WTC11 (cell line): Measurements from ENCODE around the gene TMEM269. TPM values are rescaled to one million over a fixed set of nuclear protein-coding genes. Genes with fewer than 3 reads are reported as not detected.
A peak's percentile ranks its signal among the peaks of the same experiment; 100 is the strongest.

Experiments
- ATAC-seq: fragments of 200-7000 bp; cut with Tn5 transposase; 2 replicates; pipeline ENCODE4 v1.10.0; 2021; ENCODE audit warnings: mild to moderate bottlenecking, moderate library complexity
- CTCF ChIA-PET: fragments of 300-600 bp; sonication (Branson Sonifier 250); formaldehyde crosslinking; loops from one replicate; lab custom pipeline; 2021; ENCODE audit warnings: antibody characterized with exemption; lab: Charles Lee
- POLR2A ChIA-PET: fragments of 350-600 bp; sonication (Branson Sonifier 250); formaldehyde crosslinking; loops from one replicate; lab custom pipeline; 2021; ENCODE audit warnings: antibody characterized with exemption; lab: Charles Lee
- DNase-seq: peaks from one replicate; pipeline ENCODE4 v3.0.0; 2021; ENCODE audit warnings: low spot score
- H3K27ac Mint-ChIP-seq: 2 replicates; pipeline ENCODE4 v1.8.0; 2021; ENCODE audit warnings: mixed read lengths
- H3K27me3 Mint-ChIP-seq: 2 replicates; pipeline ENCODE4 v1.8.0; 2021; ENCODE audit warnings: low read depth, mild to moderate bottlenecking, moderate library complexity, mixed read lengths
- H3K36me3 Mint-ChIP-seq: 2 replicates; pipeline ENCODE4 v1.8.0; 2021; ENCODE audit warnings: mixed read lengths
- H3K4me1 Mint-ChIP-seq: 2 replicates; pipeline ENCODE4 v1.8.0; 2022; ENCODE audit warnings: mixed read lengths
- H3K4me3 Mint-ChIP-seq: 2 replicates; pipeline ENCODE4 v1.8.0; 2021; ENCODE audit warnings: mild to moderate bottlenecking, moderate library complexity, mixed read lengths
- H3K9me3 Mint-ChIP-seq: 2 replicates; pipeline ENCODE4 v1.8.0; 2021; ENCODE audit warnings: mixed read lengths
- E2F1 ChIP-seq: sonication (generic); formaldehyde crosslinking; IDR thresholded peaks from 2 replicates; pipeline ENCODE4 v1.8.0; 2022; ENCODE audit warnings: mild to moderate bottlenecking, missing genetic modification reagents
- ETV6 ChIP-seq: sonication (generic); formaldehyde crosslinking; IDR thresholded peaks from 2 replicates; pipeline ENCODE4 v1.8.1; 2022; ENCODE audit warnings: mild to moderate bottlenecking, missing genetic modification reagents
- FOXP4 ChIP-seq: sonication (generic); formaldehyde crosslinking; IDR thresholded peaks from 2 replicates; pipeline ENCODE4 v1.8.0; 2022; ENCODE audit warnings: mild to moderate bottlenecking, missing genetic modification reagents
- GTF2I ChIP-seq: fragments of 250-450 bp; sonication (Bioruptor Pico); conservative IDR thresholded peaks from 2 replicates; pipeline ENCODE4 v1.4.0; 2021; ENCODE audit warnings: mild to moderate bottlenecking
- JAZF1 ChIP-seq: fragments of 250-450 bp; sonication (Bioruptor Pico); IDR thresholded peaks from 2 replicates; pipeline ENCODE4 v1.9.0; 2021; ENCODE audit warnings: moderate library complexity, mild to moderate bottlenecking, inconsistent platforms
- NFE2L1 ChIP-seq: sonication (generic); formaldehyde crosslinking; IDR thresholded peaks from 2 replicates; pipeline ENCODE4 v1.8.1; 2023; ENCODE audit warnings: missing genetic modification reagents
- NR3C1 ChIP-seq: sonication (generic); formaldehyde crosslinking; conservative IDR thresholded peaks from 2 replicates; pipeline ENCODE4 v1.8.1; 2023; ENCODE audit warnings: low read depth, mild to moderate bottlenecking, missing genetic modification reagents
- PRRX2 ChIP-seq: fragments of 250-450 bp; sonication (Bioruptor Pico); IDR thresholded peaks from 2 replicates; pipeline ENCODE4 v1.8.0; 2021; ENCODE audit warnings: mild to moderate bottlenecking
- RELA ChIP-seq: sonication (generic); formaldehyde crosslinking; IDR thresholded peaks from 2 replicates; pipeline ENCODE4 v1.8.1; 2022; ENCODE audit warnings: missing genetic modification reagents, mild to moderate bottlenecking, borderline replicate concordance
- SMAD3 ChIP-seq: sonication (generic); formaldehyde crosslinking; IDR thresholded peaks from 2 replicates; pipeline ENCODE4 v1.8.0; 2022; ENCODE audit warnings: missing genetic modification reagents, mild to moderate bottlenecking, borderline replicate concordance
- USF1 ChIP-seq: sonication (generic); formaldehyde crosslinking; IDR thresholded peaks from 2 replicates; pipeline ENCODE4 v1.8.0; 2022; ENCODE audit warnings: mild to moderate bottlenecking, missing genetic modification reagents
- ZNF121 ChIP-seq: sonication (generic); formaldehyde crosslinking; IDR thresholded peaks from 2 replicates; pipeline ENCODE4 v1.8.0; 2023; ENCODE audit warnings: missing genetic modification reagents
- ZNF138 ChIP-seq: sonication (generic); formaldehyde crosslinking; conservative IDR thresholded peaks from 2 replicates; pipeline ENCODE4 v1.8.1; 2022; ENCODE audit warnings: mild to moderate bottlenecking, moderate library complexity, missing genetic modification reagents
- ZNF423 ChIP-seq: fragments of 250-450 bp; sonication (Bioruptor Pico); IDR thresholded peaks from 2 replicates; pipeline ENCODE4 v2.1.2; 2022; ENCODE audit warnings: mild to moderate bottlenecking, moderate library complexity
- total RNA-seq: library from RNA; stranded (reverse); gene quantifications from 3 replicates; pipeline ENCODE4 v1.2.3, GENCODE V29; 2021
- TF ChIP-seq, protein P1 (sequence below): sonication (generic); formaldehyde crosslinking; IDR thresholded peaks from 2 replicates; pipeline ENCODE4 v1.8.1; 2022; ENCODE audit warnings: low read depth, mild to moderate bottlenecking, moderate library complexity, missing genetic modification reagents, borderline replicate concordance
- TF ChIP-seq, protein P2 (sequence below): sonication (generic); formaldehyde crosslinking; IDR thresholded peaks from 2 replicates; pipeline ENCODE4 v1.8.1; 2023; ENCODE audit warnings: mild to moderate bottlenecking, missing genetic modification reagents, moderate library complexity
- TF ChIP-seq, protein P3 (sequence below): sonication (generic); formaldehyde crosslinking; IDR thresholded peaks from 2 replicates; pipeline ENCODE4 v1.8.1; 2022; ENCODE audit warnings: low read depth, missing genetic modification reagents, borderline replicate concordance
- TF ChIP-seq, protein P4 (sequence below): fragments of 250-450 bp; sonication (Bioruptor Pico); IDR thresholded peaks from 2 replicates; pipeline ENCODE4 v1.8.0; 2021; ENCODE audit warnings: mild to moderate bottlenecking
- TF ChIP-seq, protein P5 (sequence below): fragments of 200-600 bp; IDR thresholded peaks from 2 replicates; pipeline ENCODE4 v1.8.0; 2022; ENCODE audit warnings: antibody characterized with exemption

The TMEM269 gene
- total RNA-seq, 1 experiment from 2014 or later: 0.57 TPM

- TF ChIP-seq ZNF138 (CRISPR knock-in tag) (no peak), NR3C1 (CRISPR knock-in tag) (no peak), E2F1 (CRISPR knock-in tag) (no peak)
- TF ChIP-seq, protein P1, sequence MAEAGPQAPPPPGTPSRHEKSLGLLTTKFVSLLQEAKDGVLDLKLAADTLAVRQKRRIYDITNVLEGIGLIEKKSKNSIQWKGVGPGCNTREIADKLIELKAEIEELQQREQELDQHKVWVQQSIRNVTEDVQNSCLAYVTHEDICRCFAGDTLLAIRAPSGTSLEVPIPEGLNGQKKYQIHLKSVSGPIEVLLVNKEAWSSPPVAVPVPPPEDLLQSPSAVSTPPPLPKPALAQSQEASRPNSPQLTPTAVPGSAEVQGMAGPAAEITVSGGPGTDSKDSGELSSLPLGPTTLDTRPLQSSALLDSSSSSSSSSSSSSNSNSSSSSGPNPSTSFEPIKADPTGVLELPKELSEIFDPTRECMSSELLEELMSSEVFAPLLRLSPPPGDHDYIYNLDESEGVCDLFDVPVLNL (CRISPR knock-in tag): no peak
- TF ChIP-seq, all 79 proteins: peak for 0
- DNase-seq (no peak), ATAC-seq (no peak)
- ChIA-PET CTCF (interaction anchor here (1.0 to 1.9 kb wide), 5 partner anchors 9 to 247 kb away, joined by 3 to 11 read pairs (median 5); partner anchors contain the start of genes C1orf50, CLDN19 and P3H1), POLR2A (no interaction called here)
- Mint-ChIP-seq H3K9me3 (no peaks in the 10 kb centered on the region), H3K27ac (no peak overlapping the region), H3K4me3 (no peak overlapping the region), H3K4me1 (peaks cover 2% of the 10 kb centered on the region), H3K27me3 (no peaks in the 10 kb centered on the region), H3K36me3 (peaks cover 58% of the 10 kb centered on the region)
These were observed 26.1 kb upstream of the TMEM269 start for GRCh38 chr1:42758641-42759040.

GRCh38 chr1:42759114-42759513 lies 25.7 kb upstream of the TMEM269 start:
- DNase-seq (peak; percentile 63), ATAC-seq (peak; percentile 95)
- ChIA-PET POLR2A (no interaction called here), CTCF (interaction anchor here (0.9 to 1.9 kb wide), 6 partner anchors 8 to 315 kb away, joined by 3 to 11 read pairs (median 5); partner anchors contain the start of genes C1orf50, CLDN19 and P3H1)
- H3K36me3 Mint-ChIP-seq: peaks cover 53% of the 10 kb centered on the region
- no peak overlapping the region for H3K4me3 Mint-ChIP-seq
- H3K9me3 Mint-ChIP-seq: no peaks in the 10 kb centered on the region
- no peak overlapping the region for H3K27ac Mint-ChIP-seq
- H3K27me3 Mint-ChIP-seq: no peaks in the 10 kb centered on the region
- peaks cover 2% of the 10 kb centered on the region for H3K4me1 Mint-ChIP-seq
- TF ChIP-seq PRRX2 (CRISPR knock-in tag) (no peak), USF1 (CRISPR knock-in tag) (no peak)

- Mint-ChIP-seq H3K9me3 (no peaks in the 10 kb centered on the region), H3K27me3 (no peaks in the 10 kb centered on the region), H3K4me3 (no peak overlapping the region), H3K36me3 (peaks cover 29% of the 10 kb centered on the region), H3K4me1 (peaks cover 2% of the 10 kb centered on the region), H3K27ac (no peak overlapping the region)
- ChIA-PET POLR2A (no interaction called here), CTCF (no interaction called here)
- ATAC-seq: no peak
- TF ChIP-seq, protein P2, sequence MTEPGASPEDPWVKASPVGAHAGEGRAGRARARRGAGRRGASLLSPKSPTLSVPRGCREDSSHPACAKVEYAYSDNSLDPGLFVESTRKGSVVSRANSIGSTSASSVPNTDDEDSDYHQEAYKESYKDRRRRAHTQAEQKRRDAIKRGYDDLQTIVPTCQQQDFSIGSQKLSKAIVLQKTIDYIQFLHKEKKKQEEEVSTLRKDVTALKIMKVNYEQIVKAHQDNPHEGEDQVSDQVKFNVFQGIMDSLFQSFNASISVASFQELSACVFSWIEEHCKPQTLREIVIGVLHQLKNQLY (CRISPR knock-in tag): no peak
- peak; percentile 79; the same call in 1 of the 2 replicates for TF ChIP-seq ZNF121 (CRISPR knock-in tag)
- no peak for DNase-seq
These were observed 23.2 kb upstream of the TMEM269 start for GRCh38 chr1:42761567-42761966.

GRCh38 chr1:42762269-42762668 lies 22.5 kb upstream of the TMEM269 start:
- no peaks in the 10 kb centered on the region for H3K27me3 Mint-ChIP-seq
- no peak for ATAC-seq
- H3K4me1 Mint-ChIP-seq: no peaks in the 10 kb centered on the region; the same call in 1 of the 2 replicates
- POLR2A ChIA-PET: no interaction called here
- peaks cover 23% of the 10 kb centered on the region for H3K36me3 Mint-ChIP-seq
- CTCF ChIA-PET: no interaction called here
- H3K9me3 Mint-ChIP-seq: no peaks in the 10 kb centered on the region
- no peak overlapping the region for H3K27ac Mint-ChIP-seq
- DNase-seq: no peak
- no peak overlapping the region for H3K4me3 Mint-ChIP-seq
- TF ChIP-seq RELA (CRISPR knock-in tag): no peak
- TF ChIP-seq, protein P3, sequence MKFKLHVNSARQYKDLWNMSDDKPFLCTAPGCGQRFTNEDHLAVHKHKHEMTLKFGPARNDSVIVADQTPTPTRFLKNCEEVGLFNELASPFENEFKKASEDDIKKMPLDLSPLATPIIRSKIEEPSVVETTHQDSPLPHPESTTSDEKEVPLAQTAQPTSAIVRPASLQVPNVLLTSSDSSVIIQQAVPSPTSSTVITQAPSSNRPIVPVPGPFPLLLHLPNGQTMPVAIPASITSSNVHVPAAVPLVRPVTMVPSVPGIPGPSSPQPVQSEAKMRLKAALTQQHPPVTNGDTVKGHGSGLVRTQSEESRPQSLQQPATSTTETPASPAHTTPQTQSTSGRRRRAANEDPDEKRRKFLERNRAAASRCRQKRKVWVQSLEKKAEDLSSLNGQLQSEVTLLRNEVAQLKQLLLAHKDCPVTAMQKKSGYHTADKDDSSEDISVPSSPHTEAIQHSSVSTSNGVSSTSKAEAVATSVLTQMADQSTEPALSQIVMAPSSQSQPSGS (CRISPR knock-in tag): no peak
- TF ChIP-seq, protein P4, sequence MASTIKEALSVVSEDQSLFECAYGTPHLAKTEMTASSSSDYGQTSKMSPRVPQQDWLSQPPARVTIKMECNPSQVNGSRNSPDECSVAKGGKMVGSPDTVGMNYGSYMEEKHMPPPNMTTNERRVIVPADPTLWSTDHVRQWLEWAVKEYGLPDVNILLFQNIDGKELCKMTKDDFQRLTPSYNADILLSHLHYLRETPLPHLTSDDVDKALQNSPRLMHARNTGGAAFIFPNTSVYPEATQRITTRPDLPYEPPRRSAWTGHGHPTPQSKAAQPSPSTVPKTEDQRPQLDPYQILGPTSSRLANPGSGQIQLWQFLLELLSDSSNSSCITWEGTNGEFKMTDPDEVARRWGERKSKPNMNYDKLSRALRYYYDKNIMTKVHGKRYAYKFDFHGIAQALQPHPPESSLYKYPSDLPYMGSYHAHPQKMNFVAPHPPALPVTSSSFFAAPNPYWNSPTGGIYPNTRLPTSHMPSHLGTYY: no peak
- no peak for TF ChIP-seq SMAD3 (CRISPR knock-in tag)
- TF ChIP-seq GTF2I: no peak
- TF ChIP-seq, protein P5, sequence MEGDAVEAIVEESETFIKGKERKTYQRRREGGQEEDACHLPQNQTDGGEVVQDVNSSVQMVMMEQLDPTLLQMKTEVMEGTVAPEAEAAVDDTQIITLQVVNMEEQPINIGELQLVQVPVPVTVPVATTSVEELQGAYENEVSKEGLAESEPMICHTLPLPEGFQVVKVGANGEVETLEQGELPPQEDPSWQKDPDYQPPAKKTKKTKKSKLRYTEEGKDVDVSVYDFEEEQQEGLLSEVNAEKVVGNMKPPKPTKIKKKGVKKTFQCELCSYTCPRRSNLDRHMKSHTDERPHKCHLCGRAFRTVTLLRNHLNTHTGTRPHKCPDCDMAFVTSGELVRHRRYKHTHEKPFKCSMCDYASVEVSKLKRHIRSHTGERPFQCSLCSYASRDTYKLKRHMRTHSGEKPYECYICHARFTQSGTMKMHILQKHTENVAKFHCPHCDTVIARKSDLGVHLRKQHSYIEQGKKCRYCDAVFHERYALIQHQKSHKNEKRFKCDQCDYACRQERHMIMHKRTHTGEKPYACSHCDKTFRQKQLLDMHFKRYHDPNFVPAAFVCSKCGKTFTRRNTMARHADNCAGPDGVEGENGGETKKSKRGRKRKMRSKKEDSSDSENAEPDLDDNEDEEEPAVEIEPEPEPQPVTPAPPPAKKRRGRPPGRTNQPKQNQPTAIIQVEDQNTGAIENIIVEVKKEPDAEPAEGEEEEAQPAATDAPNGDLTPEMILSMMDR: no peak
- TF ChIP-seq ETV6 (CRISPR knock-in tag): no peak
- no peak for TF ChIP-seq FOXP4 (CRISPR knock-in tag)
- no peak for TF ChIP-seq ZNF423 (CRISPR knock-in tag)
- no peak for TF ChIP-seq NFE2L1 (CRISPR knock-in tag)
- no peak for TF ChIP-seq JAZF1 (CRISPR knock-in tag)
- TF ChIP-seq, all 79 proteins: peak for 0
